CMK (cell line): Measurements from ENCODE around the gene DUS2.

ENCODE experiments used
- DNase-seq: peaks from one replicate; pipeline ENCODE4 v3.0.0-alpha.2; 2010; ENCODE audit warnings: low read depth

The DUS2 gene

GRCh38 chr16:68126395-68126794 lies 103.3 kb downstream of the DUS2 start:
- DNase-seq = no peak

DNA sequence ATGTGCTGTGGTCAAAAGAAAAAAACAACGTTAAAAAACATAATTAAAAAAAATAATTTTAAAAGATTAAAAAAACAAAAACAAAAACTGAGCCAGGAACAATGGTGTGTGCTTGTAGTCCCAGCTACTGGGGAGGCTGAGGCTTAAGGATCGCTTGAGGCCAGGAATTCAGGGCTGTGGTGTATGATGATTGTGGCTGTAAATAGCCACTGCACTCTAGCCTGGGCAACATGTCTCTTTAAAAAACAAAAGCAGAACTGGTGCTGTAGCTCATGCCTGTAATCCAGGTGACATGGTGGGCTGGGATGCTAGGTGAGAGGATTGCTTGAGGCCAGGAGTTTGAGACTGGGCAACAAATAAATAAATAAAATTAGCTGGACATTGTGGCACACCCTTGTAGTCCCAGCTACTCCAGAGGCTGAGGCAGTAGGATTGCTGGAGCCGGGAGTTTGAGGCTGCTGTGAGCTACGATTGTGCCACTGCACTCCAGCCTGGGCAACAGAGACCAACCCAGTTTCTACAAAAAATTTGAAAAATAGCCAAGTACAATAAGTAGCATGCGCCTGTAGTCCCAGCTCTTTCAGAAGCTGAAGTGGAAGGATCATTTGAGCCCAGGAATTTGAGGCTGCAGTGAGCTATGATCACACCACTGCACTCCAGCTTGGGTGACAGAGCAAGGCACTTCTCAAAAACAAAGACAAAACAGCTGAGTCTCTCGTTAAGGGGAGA lies 105.7 kb downstream of the DUS2 start:
- DNase-seq = no peak
